ENCODE measurements around the gene ZNF286A. TPM values are rescaled to one million over a fixed set of nuclear protein-coding genes. Genes with fewer than 3 reads are reported as not detected.
"Not testable (repeated sequence)": the region's sequence is repeated elsewhere in the genome, so short reads cannot be mapped to it uniquely, and the experiment has no call there.

ZNF286A gene
- polyA plus RNA-seq, 3 donors = 2.3 to 3.2 (median 2.9) TPM

GRCh38 chr17:15736578-15736977 is 37.0 kb downstream of the ZNF286A start:
- H3K4me2 ChIP-seq (replicated peaks; ENCODE audit: extremely low read depth, low read length, poor library complexity, severe bottlenecking); H3K9ac ChIP-seq (ENCODE audit: insufficient read depth, low read length, poor library complexity, severe bottlenecking); H3K79me2 ChIP-seq (ENCODE audit: insufficient read depth, low read length); H3K4me1 ChIP-seq (ENCODE audit: control insufficient read depth in 1 of 2, insufficient read depth in 2 of 2, low read length in 2 of 2); H2AFZ ChIP-seq (ENCODE audit: insufficient read depth, low read depth, low read length, poor library complexity, severe bottlenecking); H3K36me3 ChIP-seq (replicated peaks in 1 of 2; ENCODE audit: control insufficient read depth in 1 of 2, insufficient read depth in 2 of 2, low read length in 2 of 2); H3K4me1 Mint-ChIP-seq; DNase-seq; H3K4me3 Mint-ChIP-seq; H3K4me3 ChIP-seq (replicated peaks in 1 of 3; ENCODE audit: low read depth in 2 of 3, low read length in 3 of 3); H4K20me1 ChIP-seq (ENCODE audit: insufficient read depth, low read length); H3K27me3 ChIP-seq (ENCODE audit: control insufficient read depth in 2 of 2, insufficient read depth in 2 of 2, low read length in 2 of 2); H3K36me3 Mint-ChIP-seq; H3K27ac ChIP-seq (ENCODE audit: low read depth in 1 of 2, low read length in 2 of 2); H3K27ac Mint-ChIP-seq; intact Hi-C loops (cut with micrococcal nuclease); H3K27me3 Mint-ChIP-seq (ENCODE audit: low read depth in 3 of 3): not testable (repeated sequence)
- WGBS (ENCODE audit: insufficient coverage) = 76% methylated on average over 2 of the region's 5 CpGs
- H3K9me3 ChIP-seq (replicated peaks in 1 of 2; ENCODE audit: control insufficient read depth in 1 of 2, insufficient read depth in 1 of 2, low read length in 2 of 2) = peaks cover 0 to 10% of the 10 kb centered on the region in 2 donors
- H3K9me3 Mint-ChIP-seq = peaks cover 5 to 29% (median 13%) of the 10 kb centered on the region in 7 donors

GRCh38 chr17:15738066-15738465 is 38.5 kb downstream of the ZNF286A start:
- no peaks in the 10 kb centered on the region for H3K79me2 ChIP-seq (ENCODE audit: insufficient read depth, low read length)
- no peak for TF ChIP-seq CTCF (IDR thresholded peaks at IDR 0.05)

GRCh38 chr17:15739259-15739658 is 39.7 kb downstream of the ZNF286A start:
- H3K4me1 Mint-ChIP-seq; H3K4me2 ChIP-seq (replicated peaks; ENCODE audit: extremely low read depth, low read length, poor library complexity, severe bottlenecking); H3K9ac ChIP-seq (ENCODE audit: insufficient read depth, low read length, poor library complexity, severe bottlenecking); H3K27me3 Mint-ChIP-seq (ENCODE audit: low read depth in 3 of 3); H3K27me3 ChIP-seq (ENCODE audit: control insufficient read depth in 2 of 2, insufficient read depth in 2 of 2, low read length in 2 of 2); H3K4me1 ChIP-seq (ENCODE audit: control insufficient read depth in 1 of 2, insufficient read depth in 2 of 2, low read length in 2 of 2); H3K4me3 Mint-ChIP-seq; H3K27ac Mint-ChIP-seq; H4K20me1 ChIP-seq (ENCODE audit: insufficient read depth, low read length); H3K79me2 ChIP-seq (ENCODE audit: insufficient read depth, low read length); H2AFZ ChIP-seq (ENCODE audit: insufficient read depth, low read depth, low read length, poor library complexity, severe bottlenecking); H3K36me3 ChIP-seq (replicated peaks in 1 of 2; ENCODE audit: control insufficient read depth in 1 of 2, insufficient read depth in 2 of 2, low read length in 2 of 2); H3K27ac ChIP-seq (ENCODE audit: low read depth in 1 of 2, low read length in 2 of 2); H3K9me3 ChIP-seq (replicated peaks in 1 of 2; ENCODE audit: control insufficient read depth in 1 of 2, insufficient read depth in 1 of 2, low read length in 2 of 2); H3K4me3 ChIP-seq (replicated peaks in 1 of 3; ENCODE audit: low read depth in 2 of 3, low read length in 3 of 3); H3K36me3 Mint-ChIP-seq; DNase-seq; intact Hi-C loops (cut with micrococcal nuclease): not testable (repeated sequence)
- 97% methylated on average over 6 of the region's 11 CpGs for WGBS (ENCODE audit: insufficient coverage)
- peaks cover 5 to 28% (median 7%) of the 10 kb centered on the region in 7 donors for H3K9me3 Mint-ChIP-seq

More at GRCh38 chr17:15738066-15738465, 38.5 kb downstream of the ZNF286A start:
- no peaks in the 10 kb centered on the region for H3K4me1 ChIP-seq (ENCODE audit: control insufficient read depth in 1 of 2, insufficient read depth in 2 of 2, low read length in 2 of 2)
- H3K4me3 ChIP-seq (replicated peaks in 1 of 3; ENCODE audit: low read depth in 2 of 3, low read length in 3 of 3) = no peak overlapping the region
- H3K9ac ChIP-seq (ENCODE audit: insufficient read depth, low read length, poor library complexity, severe bottlenecking) = no peak overlapping the region
- no peak overlapping the region for H3K4me2 ChIP-seq (replicated peaks; ENCODE audit: extremely low read depth, low read length, poor library complexity, severe bottlenecking)
- Mint-ChIP-seq H3K4me1 (no peaks in the 10 kb centered on the region), H3K4me3 (no peak overlapping the region), H3K27me3 (ENCODE audit: low read depth in 3 of 3) (peaks cover 0 to 5% (median 2%) of the 10 kb centered on the region in 3 donors), H3K27ac (peak overlapping the region in 1 of 7 donors; percentile 14), H3K9me3 (peaks cover 5 to 27% (median 12%) of the 10 kb centered on the region in 7 donors), H3K36me3 (no peaks in the 10 kb centered on the region)
- no peaks in the 10 kb centered on the region for H4K20me1 ChIP-seq (ENCODE audit: insufficient read depth, low read length)
- no peak for DNase-seq
- H2AFZ ChIP-seq (ENCODE audit: insufficient read depth, low read depth, low read length, poor library complexity, severe bottlenecking) = no peak overlapping the region
- no peaks in the 10 kb centered on the region for H3K27me3 ChIP-seq (ENCODE audit: control insufficient read depth in 2 of 2, insufficient read depth in 2 of 2, low read length in 2 of 2)
- intact Hi-C loops (cut with micrococcal nuclease) = no loop called here
- 95% methylated on average over 10 of the region's 10 CpGs for WGBS (ENCODE audit: insufficient coverage)
- H3K9me3 ChIP-seq (replicated peaks in 1 of 2; ENCODE audit: control insufficient read depth in 1 of 2, insufficient read depth in 1 of 2, low read length in 2 of 2) = peaks cover 0 to 5% of the 10 kb centered on the region in 2 donors
- H3K27ac ChIP-seq (ENCODE audit: low read depth in 1 of 2, low read length in 2 of 2) = no peak overlapping the region
- H3K36me3 ChIP-seq (replicated peaks in 1 of 2; ENCODE audit: control insufficient read depth in 1 of 2, insufficient read depth in 2 of 2, low read length in 2 of 2) = no peaks in the 10 kb centered on the region

- not testable (repeated sequence) for H3K4me3 Mint-ChIP-seq
- H3K9me3 Mint-ChIP-seq = peaks cover under 1 to 23% (median 5%) of the 10 kb centered on the region in 7 donors
- WGBS (ENCODE audit: insufficient coverage) = 100% methylated on average over 2 of the region's 8 CpGs
These were observed 40.5 kb downstream of the ZNF286A start for GRCh38 chr17:15740041-15740440.

More at GRCh38 chr17:15740041-15740440, 40.5 kb downstream of the ZNF286A start:
- H3K27me3 ChIP-seq (ENCODE audit: control insufficient read depth in 2 of 2, insufficient read depth in 2 of 2, low read length in 2 of 2); H3K4me1 ChIP-seq (ENCODE audit: control insufficient read depth in 1 of 2, insufficient read depth in 2 of 2, low read length in 2 of 2); H3K36me3 ChIP-seq (replicated peaks in 1 of 2; ENCODE audit: control insufficient read depth in 1 of 2, insufficient read depth in 2 of 2, low read length in 2 of 2); H3K4me1 Mint-ChIP-seq; H3K27ac Mint-ChIP-seq; H3K27me3 Mint-ChIP-seq (ENCODE audit: low read depth in 3 of 3); H4K20me1 ChIP-seq (ENCODE audit: insufficient read depth, low read length); intact Hi-C loops (cut with micrococcal nuclease); H2AFZ ChIP-seq (ENCODE audit: insufficient read depth, low read depth, low read length, poor library complexity, severe bottlenecking); H3K27ac ChIP-seq (ENCODE audit: low read depth in 1 of 2, low read length in 2 of 2); H3K9ac ChIP-seq (ENCODE audit: insufficient read depth, low read length, poor library complexity, severe bottlenecking); DNase-seq; H3K79me2 ChIP-seq (ENCODE audit: insufficient read depth, low read length); H3K36me3 Mint-ChIP-seq; H3K4me3 ChIP-seq (replicated peaks in 1 of 3; ENCODE audit: low read depth in 2 of 3, low read length in 3 of 3); H3K9me3 ChIP-seq (replicated peaks in 1 of 2; ENCODE audit: control insufficient read depth in 1 of 2, insufficient read depth in 1 of 2, low read length in 2 of 2); H3K4me2 ChIP-seq (replicated peaks; ENCODE audit: extremely low read depth, low read length, poor library complexity, severe bottlenecking): not testable (repeated sequence)

All from CD14-positive monocyte (primary cell).